Astrocyte (in vitro differentiated cells and primary cell): ENCODE results near the gene SPNS1. TPM values are rescaled to one million over a fixed set of nuclear protein-coding genes. Genes with fewer than 3 reads are reported as not detected.

Experiments used
- DNase-seq: peaks from one replicate; pipeline ENCODE4 v3.0.0-alpha.2; 2010; ENCODE audit warnings: low read depth
- FAIRE-seq: peaks from 2 replicates; lab custom pipeline; 2011; peaks lifted over from hg19 to GRCh38; lab: Jason Lieb, UNC
- H2AFZ ChIP-seq: 2 replicates; pipeline ENCODE4 v1.6.0; 2012; ENCODE audit warnings: low read depth, low read length, inconsistent platforms
- H3K27ac ChIP-seq: 2 replicates; pipeline ENCODE4 v1.5.1; 2011; ENCODE audit warnings: low read depth, low read length, inconsistent platforms
- H3K27me3 ChIP-seq: 2 replicates; pipeline ENCODE4 v1.6.0; 2011; ENCODE audit warnings: low read length, inconsistent platforms; ENCODE audit not compliant: insufficient read depth
- H3K36me3 ChIP-seq: 2 replicates; pipeline ENCODE4 v1.5.1; 2011; ENCODE audit warnings: low read length, inconsistent platforms; ENCODE audit not compliant: insufficient read depth
- H3K4me1 ChIP-seq: 2 replicates; pipeline ENCODE4 v1.5.1; 2011; ENCODE audit warnings: low read length, inconsistent platforms; ENCODE audit not compliant: insufficient read depth
- H3K4me2 ChIP-seq: 2 replicates; pipeline ENCODE4 v1.6.0; 2012; ENCODE audit warnings: low read length, inconsistent platforms
- H3K4me3 ChIP-seq: 2 replicates; pipeline ENCODE4 v1.5.1; 2011; ENCODE audit warnings: low read depth, mild to moderate bottlenecking, low read length, inconsistent platforms; ENCODE audit not compliant: insufficient read depth
- H3K79me2 ChIP-seq: 2 replicates; pipeline ENCODE4 v1.6.0; 2012; ENCODE audit warnings: mild to moderate bottlenecking, low read length, inconsistent platforms; ENCODE audit not compliant: insufficient read depth
- H3K9ac ChIP-seq: 2 replicates; pipeline ENCODE4 v1.6.0; 2012; ENCODE audit warnings: mild to moderate bottlenecking, low read length, inconsistent platforms
- H3K9me3 ChIP-seq: 2 replicates; pipeline ENCODE4 v1.5.1; 2012; ENCODE audit warnings: low read depth, mild to moderate bottlenecking, low read length, inconsistent platforms; ENCODE audit not compliant: insufficient read depth
- H4K20me1 ChIP-seq: 2 replicates; pipeline ENCODE4 v1.6.0; 2012; ENCODE audit warnings: low read length, inconsistent platforms; ENCODE audit not compliant: insufficient read depth
- H3K27ac Mint-ChIP-seq: one replicate; pipeline ENCODE4 v1.8.0; 2021; ENCODE audit warnings: mild to moderate bottlenecking, mixed read lengths; ENCODE audit not compliant: unreplicated experiment
- H3K27me3 Mint-ChIP-seq: one replicate; pipeline ENCODE4 v1.8.0; 2021; ENCODE audit warnings: low read depth, mixed read lengths; ENCODE audit not compliant: unreplicated experiment
- H3K36me3 Mint-ChIP-seq: one replicate; pipeline ENCODE4 v1.8.0; 2021; ENCODE audit warnings: low read depth, mixed read lengths; ENCODE audit not compliant: unreplicated experiment
- H3K4me1 Mint-ChIP-seq: one replicate; pipeline ENCODE4 v1.8.0; 2021; ENCODE audit warnings: low read depth, mixed read lengths; ENCODE audit not compliant: unreplicated experiment
- H3K4me3 Mint-ChIP-seq: one replicate; pipeline ENCODE4 v1.8.0; 2021; ENCODE audit warnings: mild to moderate bottlenecking, moderate library complexity, mixed read lengths; ENCODE audit not compliant: unreplicated experiment
- H3K9me3 Mint-ChIP-seq: one replicate; pipeline ENCODE4 v1.8.0; 2021; ENCODE audit warnings: mild to moderate bottlenecking, mixed read lengths; ENCODE audit not compliant: unreplicated experiment
- CTCF ChIP-seq: IDR thresholded peaks from 2 replicates; pipeline ENCODE4 v1.5.1; 2011; ENCODE audit warnings: low read depth, mild to moderate bottlenecking, inconsistent platforms, low read length, moderate library complexity; ENCODE audit not compliant: insufficient read depth
- EZH2 ChIP-seq: IDR thresholded peaks from 2 replicates; pipeline ENCODE4 v1.6.1; 2012; ENCODE audit warnings: mild to moderate bottlenecking, low read length, inconsistent platforms; ENCODE audit not compliant: insufficient read depth
- total RNA-seq: library from RNA; stranded (reverse); gene quantifications from 2 replicates; pipeline ENCODE4 v1.2.1, GENCODE V29; 2021

The SPNS1 gene
- total RNA-seq, 1 donor from 2014 or later = 57.8 TPM

GRCh38 chr16:29025735-29026134 lies 51.2 kb downstream of the SPNS1 start:
- H3K9me3 ChIP-seq = no peaks in the 10 kb centered on the region
- no peak overlapping the region for H3K9ac ChIP-seq
- peaks cover 15% of the 10 kb centered on the region for H3K4me1 ChIP-seq
- no peak overlapping the region for H3K4me3 ChIP-seq
- H3K79me2 ChIP-seq = no peaks in the 10 kb centered on the region
- H3K9me3 Mint-ChIP-seq = no peaks in the 10 kb centered on the region
- no peak for TF ChIP-seq CTCF
- TF ChIP-seq EZH2 = no peak
- no peaks in the 10 kb centered on the region for H4K20me1 ChIP-seq
- peaks cover 6% of the 10 kb centered on the region for H3K4me1 Mint-ChIP-seq
- no peak overlapping the region for H3K4me3 Mint-ChIP-seq
- H3K36me3 ChIP-seq = no peaks in the 10 kb centered on the region
- no peak for DNase-seq
- no peak overlapping the region for H3K27ac Mint-ChIP-seq
- H3K4me2 ChIP-seq = no peak overlapping the region
- H3K27me3 Mint-ChIP-seq = peaks cover 2% of the 10 kb centered on the region
- no peaks in the 10 kb centered on the region for H3K27me3 ChIP-seq
- no peaks in the 10 kb centered on the region for H3K36me3 Mint-ChIP-seq
- no peak overlapping the region for H2AFZ ChIP-seq
- H3K27ac ChIP-seq = no peak overlapping the region
- no peak for FAIRE-seq

GRCh38 chr16:29028457-29029167 lies 54.0 kb downstream of the SPNS1 start:
- Mint-ChIP-seq H3K27me3 (peaks cover 2% of the 10 kb centered on the region), H3K36me3 (no peaks in the 10 kb centered on the region), H3K4me3 (no peak overlapping the region), H3K9me3 (no peaks in the 10 kb centered on the region), H3K4me1 (peaks cover 6% of the 10 kb centered on the region), H3K27ac (peak overlapping the region; percentile 75)
- H3K27ac ChIP-seq = peak overlapping the region; percentile 85
- no peak for FAIRE-seq
- no peaks in the 10 kb centered on the region for H3K79me2 ChIP-seq
- H4K20me1 ChIP-seq = no peaks in the 10 kb centered on the region
- H3K36me3 ChIP-seq = no peaks in the 10 kb centered on the region
- H3K9me3 ChIP-seq = no peaks in the 10 kb centered on the region
- peak overlapping the region; percentile 70 for H2AFZ ChIP-seq
- H3K4me3 ChIP-seq = peak overlapping the region; percentile 39
- peak overlapping the region; percentile 80 for H3K4me2 ChIP-seq
- no peaks in the 10 kb centered on the region for H3K27me3 ChIP-seq
- DNase-seq = no peak
- peak overlapping the region; percentile 77 for H3K9ac ChIP-seq
- H3K4me1 ChIP-seq = peaks cover 15% of the 10 kb centered on the region
- no peak for TF ChIP-seq EZH2
- TF ChIP-seq CTCF = no peak
